GM21723 (cell line): ENCODE measurements around the gene MGST1.
"Not testable (repeated sequence)": the region's sequence is repeated elsewhere in the genome, so short reads cannot be mapped to it uniquely, and the experiment has no call there.

Experiments used
- ATAC-seq: cut with Tn5 transposase; IDR thresholded peaks from one replicate; pipeline ENCODE4 v1.9.1; 2021; ENCODE audit warnings: mild to moderate bottlenecking, moderate library complexity; ENCODE audit not compliant: unreplicated experiment

MGST1 gene

GRCh38 chr12:16350682-16351081 is 3.2 kb downstream of the MGST1 start:
- ATAC-seq, result no peak

- ATAC-seq, result no peak
Observed at GRCh38 chr12:16352481-16352880, 5.0 kb downstream of the MGST1 start.

GRCh38 chr12:16358878-16359277 is 11.4 kb downstream of the MGST1 start:
- ATAC-seq, result no peak

- ATAC-seq, result no peak
Observed at GRCh38 chr12:16359512-16360491, 12.4 kb downstream of the MGST1 start.

GRCh38 chr12:16361142-16361783 is 13.8 kb downstream of the MGST1 start:
- no peak for ATAC-seq

- ATAC-seq, result no peak
Observed at GRCh38 chr12:16362550-16362949, 15.1 kb downstream of the MGST1 start.

GRCh38 chr12:16369156-16369555 is 21.7 kb downstream of the MGST1 start:
- no peak for ATAC-seq

GRCh38 chr12:16370096-16370495 is 22.7 kb downstream of the MGST1 start:
- ATAC-seq, result no peak

GRCh38 chr12:16382652-16383312 is 35.3 kb downstream of the MGST1 start:
- ATAC-seq, result not testable (repeated sequence)

GRCh38 chr12:16384732-16385131 is 37.3 kb downstream of the MGST1 start:
- no peak for ATAC-seq

GRCh38 chr12:16385782-16386646 is 38.6 kb downstream of the MGST1 start:
- no peak for ATAC-seq

GRCh38 chr12:16387919-16388318 is 40.5 kb downstream of the MGST1 start:
- no peak for ATAC-seq

GRCh38 chr12:16389594-16389993 is 42.1 kb downstream of the MGST1 start:
- no peak for ATAC-seq

- no peak for ATAC-seq
Observed at GRCh38 chr12:16392846-16393535, 45.5 kb downstream of the MGST1 start.

- no peak for ATAC-seq
Observed at GRCh38 chr12:16399101-16399500, 51.7 kb downstream of the MGST1 start.

- ATAC-seq, result not testable (repeated sequence)
Observed at GRCh38 chr12:16401835-16402234, 54.4 kb downstream of the MGST1 start.

GRCh38 chr12:16407346-16407745 is 59.9 kb downstream of the MGST1 start:
- ATAC-seq, result no peak
